Testis (tissue), 3 donors: ENCODE results near the gene PRR7. TPM values are rescaled to one million over a fixed set of nuclear protein-coding genes. Genes with fewer than 3 reads are reported as not detected.

ENCODE experiments used
- DNase-seq: peaks from one replicate; pipeline ENCODE4 v3.0.0-alpha.2; 2019
- H3K27ac ChIP-seq, 2 donors: fragments of 200-600 bp; sonication (generic); one replicate each; pipeline ENCODE4 v1.5.1; 2019
- H3K27me3 ChIP-seq: fragments of 200-600 bp; sonication (generic); one replicate; pipeline ENCODE4 v1.5.1; 2019
- H3K36me3 ChIP-seq: fragments of 200-600 bp; sonication (generic); one replicate; pipeline ENCODE4 v1.5.1; 2017; ENCODE audit warnings: low read depth; ENCODE audit errors: missing control alignments
- H3K4me1 ChIP-seq: fragments of 200-600 bp; sonication (generic); one replicate; pipeline ENCODE4 v1.5.1; 2019
- H3K4me3 ChIP-seq, 2 donors: fragments of 200-600 bp; sonication (generic); one replicate each; pipeline ENCODE4 v1.5.1; 2017 to 2019
- H3K9me3 ChIP-seq: fragments of 200-600 bp; sonication (generic); one replicate; pipeline ENCODE4 v1.5.1; 2017
- POLR2A ChIP-seq: fragments of 450-650 bp; IDR thresholded peaks from one replicate; pipeline ENCODE4 v1.6.1; 2017; ENCODE audit warnings: antibody characterized with exemption, mild to moderate bottlenecking, moderate library complexity
- WGBS, 2 donors: methylation state at CpG; one replicate each; pipeline ENCODE4 v1.1.5; 2018; 5-methylcytosine and 5-hydroxymethylcytosine counted together
- intact Hi-C: fragments of 100-400 bp; cut with DNase I; formaldehyde crosslinking; loops from one replicate; pipeline ENCODE4 v1.15.1; 2023; ENCODE audit warnings: low total_unique reads
- polyA plus RNA-seq: library from polyadenylated mRNA; stranded (reverse); fragments of 350-450 nt; fragmentation: Illumina TruSeq; extraction: RNeasy Lipid Tissue Mini Kit (QIAGEN cat#74804); gene quantifications from one replicate; pipeline ENCODE4 v1.2.3, GENCODE V29; 2014; ENCODE audit warnings: low read depth, low replicate concordance; ENCODE audit not compliant: insufficient read depth
- total RNA-seq, 2 donors: library from RNA; depleted of rRNA; stranded (reverse); fragments of >200 nt; gene quantifications; one replicate each; pipeline ENCODE4 v1.2.3, GENCODE V29; 2016
- TF ChIP-seq, protein P1 (sequence below), 3 experiments: fragments of 450-650 bp in 2 of 3; fragments of 200-600 bp in 1 of 3; sonication (generic) in 1 of 3; IDR thresholded peaks; one replicate each; pipeline ENCODE4 v1.5.1; 2016 to 2019; ENCODE audit warnings: antibody characterized with exemption in 3 of 3, mild to moderate bottlenecking in 2 of 3, moderate library complexity in 1 of 3

The PRR7 gene
- total and polyA plus RNA-seq, 3 donors from 2014 or later, result 2.8 to 23.2 (median 19.9) TPM

DNA sequence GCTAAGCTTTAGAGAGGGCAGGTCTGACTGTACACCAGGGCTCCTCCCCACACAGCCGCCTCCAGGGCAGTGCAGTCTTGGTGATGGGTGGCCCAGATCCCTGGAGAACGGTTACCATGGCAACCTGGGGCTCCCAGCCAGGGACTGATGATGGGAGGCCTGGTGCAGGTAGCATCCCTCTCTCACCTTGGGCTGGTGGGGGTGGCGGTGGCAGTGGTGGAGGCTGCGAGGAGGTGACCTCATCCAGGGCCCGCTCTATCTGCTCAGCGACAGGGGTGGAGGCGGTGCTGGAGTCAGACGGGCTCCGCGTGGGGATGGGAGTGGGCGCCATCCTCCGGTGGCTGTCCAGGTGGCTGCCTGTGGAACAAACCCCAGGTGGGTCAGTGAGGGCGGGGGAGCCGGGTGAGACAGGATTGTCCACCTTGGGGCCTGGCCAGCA, 12.3 kb downstream of the PRR7 start:
- Histone ChIP-seq H3K4me1 (peaks cover 8% of the 10 kb centered on the region), H3K27ac (no peak overlapping the region), H3K36me3 (no peaks in the 10 kb centered on the region), H3K27me3 (no peaks in the 10 kb centered on the region), H3K9me3 (no peaks in the 10 kb centered on the region), H3K4me3 (no peak overlapping the region)
- 79 to 90% methylated on average over 4 to 14 of the region's 14 CpGs for WGBS, 2 donors
- no peak for DNase-seq
- TF ChIP-seq, protein P1, sequence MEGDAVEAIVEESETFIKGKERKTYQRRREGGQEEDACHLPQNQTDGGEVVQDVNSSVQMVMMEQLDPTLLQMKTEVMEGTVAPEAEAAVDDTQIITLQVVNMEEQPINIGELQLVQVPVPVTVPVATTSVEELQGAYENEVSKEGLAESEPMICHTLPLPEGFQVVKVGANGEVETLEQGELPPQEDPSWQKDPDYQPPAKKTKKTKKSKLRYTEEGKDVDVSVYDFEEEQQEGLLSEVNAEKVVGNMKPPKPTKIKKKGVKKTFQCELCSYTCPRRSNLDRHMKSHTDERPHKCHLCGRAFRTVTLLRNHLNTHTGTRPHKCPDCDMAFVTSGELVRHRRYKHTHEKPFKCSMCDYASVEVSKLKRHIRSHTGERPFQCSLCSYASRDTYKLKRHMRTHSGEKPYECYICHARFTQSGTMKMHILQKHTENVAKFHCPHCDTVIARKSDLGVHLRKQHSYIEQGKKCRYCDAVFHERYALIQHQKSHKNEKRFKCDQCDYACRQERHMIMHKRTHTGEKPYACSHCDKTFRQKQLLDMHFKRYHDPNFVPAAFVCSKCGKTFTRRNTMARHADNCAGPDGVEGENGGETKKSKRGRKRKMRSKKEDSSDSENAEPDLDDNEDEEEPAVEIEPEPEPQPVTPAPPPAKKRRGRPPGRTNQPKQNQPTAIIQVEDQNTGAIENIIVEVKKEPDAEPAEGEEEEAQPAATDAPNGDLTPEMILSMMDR (IDR thresholded peaks at IDR 0.05), result no peak
- TF ChIP-seq POLR2A, result no peak
- intact Hi-C loops, result loop anchor here (5.0 kb wide), 1 partner anchor 57 kb away; the partner anchor contains the start of gene PFN3

DNA sequence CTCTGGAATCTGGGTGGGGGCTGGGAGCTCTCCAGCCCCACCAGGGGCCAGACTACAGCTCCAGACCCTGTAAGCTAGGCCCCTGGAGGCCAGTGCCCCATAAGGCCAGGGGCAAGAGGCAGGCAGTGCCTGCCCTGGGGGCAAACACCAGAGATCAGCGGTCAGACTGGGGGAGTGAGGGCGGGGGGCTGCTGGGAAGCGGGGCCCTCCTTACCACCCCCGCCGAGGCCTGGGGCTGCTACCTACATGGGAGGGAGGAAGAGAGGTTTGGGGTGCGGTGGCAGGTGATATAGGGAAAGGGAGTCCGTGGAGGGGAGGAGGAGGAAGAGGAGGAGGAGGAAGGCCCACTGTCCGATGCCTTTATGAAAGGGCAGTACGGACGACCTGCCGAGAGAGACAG, 12.7 kb downstream of the PRR7 start:
- no peak overlapping the region for H3K27ac ChIP-seq
- H3K4me1 ChIP-seq, result peaks cover 4% of the 10 kb centered on the region
- H3K27me3 ChIP-seq, result no peaks in the 10 kb centered on the region
- intact Hi-C loops, result loop anchor here (5.0 kb wide), 1 partner anchor 57 kb away; the partner anchor contains the start of gene PFN3
- no peak overlapping the region for H3K4me3 ChIP-seq
- DNase-seq, result no peak
- TF ChIP-seq, protein P1 (IDR thresholded peaks at IDR 0.05), result no peak
- TF ChIP-seq POLR2A, result no peak
- no peaks in the 10 kb centered on the region for H3K36me3 ChIP-seq
- H3K9me3 ChIP-seq, result no peaks in the 10 kb centered on the region
- 71 to 85% methylated on average over 10 to 11 of the region's 11 CpGs for WGBS, 2 donors

DNA sequence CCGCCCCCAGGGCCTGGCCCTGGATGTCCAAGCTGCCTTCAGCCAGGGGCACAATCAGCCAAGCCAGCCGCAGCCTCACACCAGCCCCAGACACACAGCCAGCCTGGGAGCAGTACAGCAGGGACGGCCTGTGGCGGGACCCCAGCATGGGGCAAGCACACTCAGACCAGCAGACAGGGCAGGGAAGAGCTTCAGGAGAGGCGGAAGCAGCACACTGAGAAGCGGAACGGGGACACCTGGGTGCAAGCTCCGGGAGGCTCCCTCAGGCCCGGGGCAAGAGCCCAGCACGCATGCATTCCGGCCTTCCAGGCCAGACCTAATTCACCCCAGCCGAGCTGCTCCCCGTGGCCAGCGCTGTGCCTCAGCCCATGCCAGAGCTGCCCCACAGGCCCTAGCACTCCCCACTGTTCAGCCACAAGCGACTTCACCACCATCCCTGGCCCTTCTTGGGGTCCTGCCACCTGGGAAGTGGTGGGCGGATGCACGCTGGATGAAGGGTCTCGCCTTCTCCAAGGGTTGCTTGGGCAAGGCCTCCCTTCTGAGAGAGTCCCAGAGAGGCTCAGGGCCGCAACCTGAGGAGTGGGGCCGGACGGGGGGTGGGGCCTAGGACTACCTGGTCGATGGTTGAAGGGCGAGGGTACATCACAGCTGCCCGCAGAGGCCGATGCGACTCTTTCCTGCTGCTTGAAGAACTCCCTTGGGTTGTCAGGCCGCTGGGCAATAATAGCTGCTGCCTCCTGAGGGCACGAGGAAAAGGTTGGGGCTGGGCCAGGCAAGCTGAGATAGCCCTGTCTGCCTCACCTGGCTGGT, 13.4 kb downstream of the PRR7 start:
- TF ChIP-seq, protein P1 (IDR thresholded peaks at IDR 0.05), result no peak
- no peak for TF ChIP-seq POLR2A
- no peak overlapping the region for H3K27ac ChIP-seq
- no peak overlapping the region for H3K4me3 ChIP-seq
- H3K4me1 ChIP-seq, result peaks cover 4% of the 10 kb centered on the region
- no peaks in the 10 kb centered on the region for H3K27me3 ChIP-seq
- H3K36me3 ChIP-seq, result no peaks in the 10 kb centered on the region
- 91 to 93% methylated on average over 18 to 26 of the region's 28 CpGs for WGBS, 2 donors
- intact Hi-C loops, result loop anchor here (5.0 kb wide), 1 partner anchor 58 kb away; the partner anchor contains the start of gene PFN3
- no peaks in the 10 kb centered on the region for H3K9me3 ChIP-seq
- DNase-seq, result no peak

DNA sequence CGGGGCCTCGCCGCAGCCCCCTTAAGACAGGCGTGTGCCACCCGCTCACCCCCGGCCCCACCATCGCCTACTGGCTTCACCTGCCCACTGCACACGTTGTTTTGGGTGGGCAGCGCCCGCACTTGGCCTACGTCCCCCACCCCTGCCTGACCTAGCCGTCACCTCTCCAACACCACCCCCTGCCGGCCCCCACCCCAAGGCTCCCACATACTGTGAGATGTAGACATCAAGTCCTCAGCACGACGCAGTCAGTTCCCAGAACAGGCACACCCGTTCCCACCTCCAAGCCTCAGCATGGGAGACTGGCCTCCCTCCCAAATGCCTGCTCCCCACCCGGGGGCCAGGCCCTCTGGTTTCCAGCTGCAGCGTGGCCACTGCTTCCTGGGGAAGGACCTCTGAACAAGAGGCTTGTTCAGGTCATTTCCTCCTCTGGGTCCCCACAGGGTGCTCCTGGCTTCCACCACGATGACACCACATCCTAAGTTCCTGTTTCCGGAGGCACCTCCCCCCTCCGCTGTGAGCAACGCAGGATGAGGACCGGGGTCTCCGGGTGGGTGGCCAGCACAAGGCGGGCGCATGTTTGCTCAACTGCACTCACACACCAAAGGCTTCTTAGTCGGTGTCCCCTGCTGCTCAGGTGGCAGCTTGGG, 15.5 kb downstream of the PRR7 start:
- Histone ChIP-seq H3K27ac (no peak overlapping the region), H3K4me1 (no peaks in the 10 kb centered on the region), H3K27me3 (no peaks in the 10 kb centered on the region), H3K4me3 (no peak overlapping the region), H3K9me3 (no peaks in the 10 kb centered on the region), H3K36me3 (no peaks in the 10 kb centered on the region)
- TF ChIP-seq, protein P1 (IDR thresholded peaks at IDR 0.05), result no peak
- no peak for TF ChIP-seq POLR2A
- intact Hi-C loops, result no loop called here
- no peak for DNase-seq
- 80 to 88% methylated on average over 23 to 27 of the region's 27 CpGs for WGBS, 2 donors
